Left hindlimb (tissue), 1 donor: Measurements from ENCODE around the gene NAV3.
"Not testable (repeated sequence)": the region's sequence is repeated elsewhere in the genome, so short reads cannot be mapped to it uniquely, and the experiment has no call there.

Experiments
- DNase-seq: peaks from one replicate; pipeline ENCODE4 v3.0.0-alpha.2; 2018

Gene NAV3

GRCh38 chr12:78208092-78208491 lies 377.4 kb downstream of the NAV3 start:
- no peak for DNase-seq

GRCh38 chr12:78209846-78210505 lies 379.3 kb downstream of the NAV3 start:
- DNase-seq: peak; percentile 58

DNA sequence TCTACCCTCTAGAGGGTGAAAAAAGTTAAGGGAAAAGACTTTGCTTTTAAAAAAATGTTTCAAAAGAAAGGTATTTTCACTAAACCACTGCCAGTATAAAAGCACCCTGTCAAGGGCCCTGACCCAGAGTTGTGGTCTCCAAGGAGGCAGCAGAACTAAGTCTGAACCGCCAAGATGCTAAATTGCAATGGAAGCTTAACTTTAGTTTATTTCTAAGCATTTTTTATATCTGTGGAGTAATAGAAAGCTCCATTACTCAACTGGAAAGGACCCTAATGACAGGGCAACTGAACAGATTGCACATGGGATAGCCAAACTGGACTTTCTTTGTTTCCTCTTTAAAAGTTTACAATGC lies 379.8 kb downstream of the NAV3 start:
- no peak for DNase-seq

DNA sequence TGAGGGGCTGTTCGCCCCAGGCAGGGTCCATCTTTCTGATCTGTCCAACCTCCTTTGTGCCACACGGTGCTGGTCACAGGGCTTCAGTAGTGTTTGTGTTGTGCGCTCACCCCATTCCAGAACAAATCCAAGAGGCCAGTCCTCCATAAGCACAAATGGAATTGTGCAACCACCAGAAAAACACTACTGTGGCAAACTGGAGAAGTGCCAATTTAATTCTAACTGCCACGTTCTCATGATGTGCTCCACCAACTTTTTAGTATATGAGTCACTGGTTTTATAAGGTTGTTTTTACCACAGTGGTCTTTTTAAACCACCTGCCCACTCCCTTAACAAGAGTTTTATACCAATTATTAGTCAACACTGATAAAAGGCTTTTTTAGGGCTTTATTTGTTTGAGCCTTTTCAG lies 380.2 kb downstream of the NAV3 start:
- DNase-seq: no peak

- no peak for DNase-seq
Observed at GRCh38 chr12:78220811-78221210, 390.1 kb downstream of the NAV3 start.

DNA sequence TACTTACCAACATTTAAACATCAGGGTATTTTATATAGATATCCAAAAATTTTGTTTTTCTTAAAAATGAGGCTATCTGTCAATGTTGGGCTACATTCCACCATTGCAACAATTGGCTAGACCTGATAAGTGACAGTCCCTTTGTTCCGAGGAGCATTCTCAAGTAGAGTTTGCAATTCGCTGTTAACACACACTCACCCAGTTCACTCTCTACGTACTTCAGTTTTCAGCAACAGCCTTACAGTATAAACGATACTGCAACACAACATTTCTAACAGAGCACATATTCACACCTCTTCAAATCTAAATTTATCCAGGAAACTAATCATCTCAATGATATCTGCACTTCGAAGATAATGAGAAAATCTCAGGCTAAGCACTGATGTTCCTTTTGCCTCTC lies 393.5 kb downstream of the NAV3 start:
- no peak for DNase-seq

GRCh38 chr12:78226763-78227162 lies 396.1 kb downstream of the NAV3 start:
- DNase-seq: no peak

- no peak for DNase-seq
Observed at GRCh38 chr12:78229591-78230101, 399.0 kb downstream of the NAV3 start.

- DNase-seq: no peak
Observed at GRCh38 chr12:78232756-78233155, 402.1 kb downstream of the NAV3 start.

DNA sequence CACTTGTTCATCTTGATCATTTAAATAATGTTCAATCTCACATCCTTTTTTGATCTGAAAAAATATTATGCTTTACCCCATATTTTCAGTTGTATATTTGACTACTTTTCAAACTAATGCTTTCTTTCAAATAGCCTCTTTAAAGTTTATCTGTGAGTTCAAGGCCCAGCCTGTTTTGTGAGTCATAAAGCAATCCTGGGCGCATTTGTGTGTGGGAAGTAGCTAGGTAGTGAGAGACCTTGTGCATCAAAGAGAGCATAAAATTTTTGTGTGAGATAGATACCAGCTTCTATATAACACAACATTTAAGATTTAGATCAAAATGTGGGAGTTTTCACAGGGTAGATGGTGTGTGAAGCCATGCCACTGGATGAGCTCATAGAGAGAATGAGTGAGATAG lies 405.6 kb downstream of the NAV3 start:
- DNase-seq: no peak

- DNase-seq: no peak
Observed at GRCh38 chr12:78239544-78239943, 408.9 kb downstream of the NAV3 start.

DNA sequence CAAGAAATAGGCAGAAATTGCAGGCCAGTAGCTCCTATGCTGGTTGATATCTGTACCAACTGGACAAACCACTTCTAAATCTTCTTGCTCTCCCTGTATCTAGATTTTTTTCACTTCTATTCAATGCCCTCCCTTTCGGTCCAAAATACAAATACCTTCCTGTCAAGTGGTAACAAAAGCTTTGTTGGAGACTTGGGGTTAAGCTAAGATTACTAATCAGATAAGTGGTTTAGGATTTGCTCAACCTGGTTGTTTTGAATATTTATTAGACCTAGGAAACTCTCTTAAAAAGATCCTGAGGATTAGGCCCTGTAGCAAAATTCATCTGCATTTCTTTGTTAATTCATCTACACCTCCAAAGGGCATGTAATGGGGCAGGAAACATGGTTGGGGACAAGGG lies 410.1 kb downstream of the NAV3 start:
- DNase-seq: no peak

GRCh38 chr12:78241446-78241845 lies 410.8 kb downstream of the NAV3 start:
- no peak for DNase-seq

- no peak for DNase-seq
Observed at GRCh38 chr12:78244916-78245507, 414.3 kb downstream of the NAV3 start.

DNA sequence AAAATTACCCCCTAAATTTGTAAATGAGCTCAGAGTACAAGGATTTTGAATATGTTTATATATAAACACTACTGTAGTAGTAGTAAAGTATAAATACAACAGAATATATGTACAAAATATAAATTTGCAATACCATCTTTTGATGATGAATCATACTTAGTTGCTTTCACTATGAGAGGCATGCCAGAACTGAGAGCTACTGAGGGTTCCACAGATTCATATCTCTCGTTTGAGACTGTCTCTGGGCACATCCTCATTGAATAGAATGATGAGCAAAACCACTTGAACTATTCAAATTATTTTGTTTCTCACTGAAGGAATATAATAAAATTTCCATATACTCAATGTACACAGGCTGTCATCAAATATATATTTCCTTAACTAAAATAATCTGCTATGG lies 417.6 kb downstream of the NAV3 start:
- DNase-seq: no peak

- DNase-seq: no peak
Observed at GRCh38 chr12:78249578-78249977, 418.9 kb downstream of the NAV3 start.

- not testable (repeated sequence) for DNase-seq
Observed at GRCh38 chr12:78257662-78258061, 427.0 kb downstream of the NAV3 start.

DNA sequence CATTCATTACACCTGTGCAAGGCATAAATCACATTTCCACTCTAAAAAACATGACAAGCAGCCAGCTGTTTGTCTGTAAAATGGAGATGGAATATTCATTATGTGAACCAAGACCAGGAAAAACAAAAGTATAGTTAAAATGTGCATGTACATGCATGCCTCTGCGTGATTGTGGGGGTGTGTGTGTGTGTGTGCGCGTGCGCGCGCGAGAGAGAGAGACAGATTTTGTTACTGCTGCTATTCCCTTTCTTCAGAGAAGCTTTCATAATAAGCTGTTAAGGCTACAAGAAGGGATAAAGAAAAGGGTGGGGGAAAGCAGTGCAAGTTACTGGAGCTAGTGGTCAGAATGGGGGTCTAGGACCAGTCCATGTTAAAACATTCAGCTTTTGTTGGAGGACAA lies 430.3 kb downstream of the NAV3 start:
- no peak for DNase-seq

DNA sequence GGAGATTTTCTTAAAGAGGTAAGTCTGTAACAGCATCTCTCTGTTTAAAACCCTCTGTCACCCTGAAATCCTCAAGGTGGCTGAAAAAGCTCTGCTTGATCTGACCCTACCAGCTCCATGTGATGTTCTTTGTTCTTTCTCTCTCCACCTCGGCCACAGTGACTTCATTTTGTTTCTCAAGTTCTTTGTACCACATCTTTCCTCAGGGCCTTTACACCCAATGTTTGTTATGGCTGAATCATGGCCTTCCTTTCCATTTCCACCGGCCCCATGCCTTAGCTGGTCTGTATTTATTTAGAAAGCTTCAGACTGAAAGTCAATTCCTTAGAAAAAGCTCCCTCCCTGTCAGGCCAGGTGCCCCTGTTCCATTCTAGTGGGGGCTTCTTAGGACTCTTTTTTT lies 431.2 kb downstream of the NAV3 start:
- DNase-seq: no peak
